Lower lobe of right lung (tissue), 2 donors: ENCODE measurements around the gene PHF5A. TPM values are rescaled to one million over a fixed set of nuclear protein-coding genes. Genes with fewer than 3 reads are reported as not detected.

ENCODE experiments used
- ATAC-seq, 2 donors: fragments of 200-7000 bp; cut with Tn5 transposase; one replicate each; pipeline ENCODE4 v1.9.1; 2020 to 2022; ENCODE audit warnings: mild to moderate bottlenecking in 2 of 2, moderate library complexity in 2 of 2
- DNase-seq: peaks from one replicate; pipeline ENCODE4 v3.0.0-alpha.2; 2020
- H3K27ac ChIP-seq: fragments of 200-600 bp; one replicate; pipeline ENCODE4 v1.8.0; 2022
- H3K27me3 ChIP-seq: fragments of 200-600 bp; one replicate; pipeline ENCODE4 v1.8.0; 2022; ENCODE audit warnings: low read depth
- H3K36me3 ChIP-seq: fragments of 200-600 bp; one replicate; pipeline ENCODE4 v1.8.0; 2022; ENCODE audit warnings: mild to moderate bottlenecking
- H3K4me1 ChIP-seq: fragments of 200-600 bp; one replicate; pipeline ENCODE4 v1.8.0; 2022
- H3K4me3 ChIP-seq: fragments of 200-600 bp; one replicate; pipeline ENCODE4 v1.8.0; 2022; ENCODE audit warnings: mild to moderate bottlenecking
- H3K9me3 ChIP-seq: fragments of 200-600 bp; one replicate; pipeline ENCODE4 v1.8.0; 2022
- CTCF ChIP-seq: fragments of 200-600 bp; IDR thresholded peaks from one replicate; pipeline ENCODE4 v1.8.0; 2022; ENCODE audit warnings: antibody characterized with exemption, mild to moderate bottlenecking
- intact Hi-C: fragments of 100-400 bp; cut with DNase I; formaldehyde crosslinking; loops from one replicate; pipeline ENCODE4 v1.11.0; 2022
- long read RNA-seq: library from polyadenylated mRNA; unstranded; transcript quantifications from one replicate; pipeline ENCODE4 v2.0.0, GENCODE V29; 2021
- total RNA-seq: library from RNA; stranded (reverse); fragmentation: NEBNext Ultra II Directional; extraction: Animal tissue kit (Norgen Biotek cat#: 25700); gene quantifications from one replicate; pipeline ENCODE4 v1.2.1, GENCODE V29; 2021
- donor health status: DM: no; HTN: yes; CAD: no; lungs with severe emphysema.

PHF5A gene
- total RNA-seq: 31.1 TPM
- long read RNA-seq, transcript PHF5A-201 (4 exons, 1,086 nt): major isoform, 6 of 7 reads
- long read RNA-seq, partial matches to known transcripts: 0 of 7 reads
- long read RNA-seq, other reads (novel, unspliced or antisense): 1 of 7 reads

GRCh38 chr22:41468381-41469217 lies at the start of gene PHF5A, which contains the start of gene ACO2:
Gene PHF5A, minus strand, starts transcription at chr22:41468692. Its CDS starts 39 bp downstream, at chr22:41468653.
Gene ACO2, plus strand, starts transcription at chr22:41469117. Its CDS starts 30 bp downstream, at chr22:41469147.
- intact Hi-C loops: no loop called here
- peak; percentile 98 to 99 for ATAC-seq
- peak within 1 kb of the TSS; percentile 98 for H3K27ac ChIP-seq

GRCh38 chr22:41518048-41518347 lies 49.5 kb upstream of the PHF5A start:
- DNase-seq (no peak), ATAC-seq (no peak)
- Histone ChIP-seq H3K4me1 (peaks cover 6% of the 10 kb centered on the region), H3K27me3 (no peaks in the 10 kb centered on the region), H3K36me3 (peaks cover 83% of the 10 kb centered on the region), H3K27ac (no peak overlapping the region), H3K4me3 (no peak overlapping the region), H3K9me3 (no peaks in the 10 kb centered on the region)
- no peak for TF ChIP-seq CTCF
- intact Hi-C loops: loop anchor here (10.0 kb wide), 1 partner anchor 123 kb away; no protein-coding TSS in a partner anchor

More at GRCh38 chr22:41468381-41469217, at the start of gene PHF5A, which contains the start of gene ACO2:
- TF ChIP-seq CTCF: no peak
- Histone ChIP-seq H3K4me1 (peaks cover 23% of the 10 kb centered on the region), H3K36me3 (peaks cover 57% of the 10 kb centered on the region), H3K27me3 (no peaks in the 10 kb centered on the region), H3K9me3 (no peaks in the 10 kb centered on the region), H3K4me3 (peak within 1 kb of the TSS; percentile 99)
- peak; percentile 98 for DNase-seq

- DNase-seq (no peak), ATAC-seq (peak; percentile 47 to 68)
- H3K27ac ChIP-seq: no peak overlapping the region
- H3K27me3 ChIP-seq: no peaks in the 10 kb centered on the region
- no peak overlapping the region for H3K4me3 ChIP-seq
- H3K4me1 ChIP-seq: peaks cover 5% of the 10 kb centered on the region
- intact Hi-C loops: loop anchor here (10.0 kb wide), 1 partner anchor 123 kb away; no protein-coding TSS in a partner anchor
- H3K36me3 ChIP-seq: peaks cover 83% of the 10 kb centered on the region
- no peaks in the 10 kb centered on the region for H3K9me3 ChIP-seq
- peak; percentile 85 for TF ChIP-seq CTCF
Observed at GRCh38 chr22:41517172-41518047, 48.9 kb upstream of the PHF5A start.

GRCh38 chr22:41516462-41516861 lies 48.0 kb upstream of the PHF5A start:
- no peak for TF ChIP-seq CTCF
- H3K27me3 ChIP-seq: no peaks in the 10 kb centered on the region
- peaks cover 89% of the 10 kb centered on the region for H3K36me3 ChIP-seq
- no peak for ATAC-seq
- H3K9me3 ChIP-seq: no peaks in the 10 kb centered on the region
- no peak overlapping the region for H3K27ac ChIP-seq
- H3K4me3 ChIP-seq: no peak overlapping the region
- intact Hi-C loops: loop anchor here (10.0 kb wide), 1 partner anchor 122 kb away; no protein-coding TSS in a partner anchor
- no peak for DNase-seq
- H3K4me1 ChIP-seq: peaks cover 5% of the 10 kb centered on the region

- peaks cover 5% of the 10 kb centered on the region for H3K4me1 ChIP-seq
- no peak for TF ChIP-seq CTCF
- H3K9me3 ChIP-seq: no peaks in the 10 kb centered on the region
- ATAC-seq (no peak), DNase-seq (no peak)
- no peak overlapping the region for H3K4me3 ChIP-seq
- intact Hi-C loops: loop anchor here (10.0 kb wide), 1 partner anchor 119 kb away; no protein-coding TSS in a partner anchor
- peaks cover 99% of the 10 kb centered on the region for H3K36me3 ChIP-seq
- no peaks in the 10 kb centered on the region for H3K27me3 ChIP-seq
- H3K27ac ChIP-seq: no peak overlapping the region
Observed at GRCh38 chr22:41513391-41513790, 44.9 kb upstream of the PHF5A start.
